Suppressor macrophage (primary cell): Measurements from ENCODE around the gene ST6GAL1.
A peak's percentile ranks its signal among the peaks of the same experiment; 100 is the strongest.

ENCODE experiments used
- DNase-seq, 4 experiments: peaks; one replicate each; pipeline ENCODE4 v3.0.0-alpha.2; 2020 to 2022

Gene ST6GAL1

GRCh38 chr3:186973702-186974101 lies 43.4 kb downstream of the ST6GAL1 start:
- DNase-seq, result no peak

GRCh38 chr3:186974824-186975313 lies 44.5 kb downstream of the ST6GAL1 start:
- DNase-seq, result no peak

- no peak for DNase-seq
Observed at GRCh38 chr3:186975726-186976125, 45.4 kb downstream of the ST6GAL1 start.

GRCh38 chr3:186976837-186977750 lies 46.8 kb downstream of the ST6GAL1 start:
- DNase-seq, result no peak

GRCh38 chr3:186978712-186979111 lies 48.4 kb downstream of the ST6GAL1 start:
- DNase-seq, result no peak

GRCh38 chr3:186979852-186980251 lies 49.5 kb downstream of the ST6GAL1 start:
- no peak for DNase-seq

GRCh38 chr3:186980989-186981388 lies 50.7 kb downstream of the ST6GAL1 start:
- no peak for DNase-seq

GRCh38 chr3:186983659-186984058 lies 53.3 kb downstream of the ST6GAL1 start:
- DNase-seq, result no peak

GRCh38 chr3:186984064-186984463 lies 53.7 kb downstream of the ST6GAL1 start:
- DNase-seq, result no peak

- peak; percentile 69 to 92 (median 82) for DNase-seq
Observed at GRCh38 chr3:186985661-186986364, 55.5 kb downstream of the ST6GAL1 start.

GRCh38 chr3:186986406-186986805 lies 56.1 kb downstream of the ST6GAL1 start:
- DNase-seq, result peak in 1 of 4 experiments; percentile 34

- peak in 3 of 4 experiments; percentile 28 to 79 (median 73) for DNase-seq
Observed at GRCh38 chr3:186986816-186987215, 56.5 kb downstream of the ST6GAL1 start.

- no peak for DNase-seq
Observed at GRCh38 chr3:186988806-186989205, 58.5 kb downstream of the ST6GAL1 start.

- DNase-seq, result no peak
Observed at GRCh38 chr3:186989429-186989828, 59.1 kb downstream of the ST6GAL1 start.

GRCh38 chr3:186990277-186990676 lies 60.0 kb downstream of the ST6GAL1 start:
- DNase-seq, result no peak

GRCh38 chr3:186990878-186991308 lies 60.6 kb downstream of the ST6GAL1 start:
- DNase-seq, result peak; percentile 22 to 59 (median 52)

- DNase-seq, result no peak
Observed at GRCh38 chr3:186991470-186991869, 61.1 kb downstream of the ST6GAL1 start.

- DNase-seq, result peak; percentile 31 to 68 (median 61)
Observed at GRCh38 chr3:186992096-186992495, 61.8 kb downstream of the ST6GAL1 start.

GRCh38 chr3:186993210-186993782 lies 63.0 kb downstream of the ST6GAL1 start:
- DNase-seq, result no peak

- no peak for DNase-seq
Observed at GRCh38 chr3:186994000-186994955, 64.0 kb downstream of the ST6GAL1 start.

GRCh38 chr3:186996356-186996755 lies 66.0 kb downstream of the ST6GAL1 start:
- DNase-seq, result peak in 3 of 4 experiments; percentile 33 to 39 (median 39)

- DNase-seq, result peak; percentile 57 to 83 (median 63)
Observed at GRCh38 chr3:186997061-186997460, 66.7 kb downstream of the ST6GAL1 start.
